Measurements from ENCODE around the gene PEAK3.
"Not testable (repeated sequence)": the region's sequence is repeated elsewhere in the genome, so short reads cannot be mapped to it uniquely, and the experiment has no call there.

Gene PEAK3

DNA sequence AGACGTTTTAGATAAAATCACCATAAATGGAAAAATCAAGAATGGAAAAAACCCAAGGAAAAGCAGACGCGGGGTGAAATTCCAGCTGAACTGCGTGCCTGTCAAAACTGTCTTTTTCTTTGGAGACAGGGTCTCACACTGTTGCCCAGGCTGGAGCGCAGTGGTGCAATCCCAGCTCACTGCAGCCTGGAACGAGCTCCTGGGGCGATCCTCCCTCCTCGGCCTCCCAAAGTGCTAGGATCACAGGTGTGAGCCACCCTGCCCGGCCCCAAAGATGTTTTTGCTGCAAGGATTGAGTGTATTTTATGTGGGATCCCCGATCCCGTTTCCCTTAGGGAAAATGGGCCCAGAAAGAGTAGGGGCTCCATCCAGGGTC, 875 bp upstream of the PEAK3 start:
- Histone ChIP-seq H3K4me3 (replicated peaks; ENCODE audit: low read depth, low read length) (no peak overlapping the region), H3K27me3 (replicated peaks; ENCODE audit: control insufficient read depth, insufficient read depth, low read length) (no peaks in the 10 kb centered on the region), H3K36me3 (ENCODE audit: control insufficient read depth, insufficient read depth, low read length) (no peaks in the 10 kb centered on the region)
- TF ChIP-seq, protein P1, sequence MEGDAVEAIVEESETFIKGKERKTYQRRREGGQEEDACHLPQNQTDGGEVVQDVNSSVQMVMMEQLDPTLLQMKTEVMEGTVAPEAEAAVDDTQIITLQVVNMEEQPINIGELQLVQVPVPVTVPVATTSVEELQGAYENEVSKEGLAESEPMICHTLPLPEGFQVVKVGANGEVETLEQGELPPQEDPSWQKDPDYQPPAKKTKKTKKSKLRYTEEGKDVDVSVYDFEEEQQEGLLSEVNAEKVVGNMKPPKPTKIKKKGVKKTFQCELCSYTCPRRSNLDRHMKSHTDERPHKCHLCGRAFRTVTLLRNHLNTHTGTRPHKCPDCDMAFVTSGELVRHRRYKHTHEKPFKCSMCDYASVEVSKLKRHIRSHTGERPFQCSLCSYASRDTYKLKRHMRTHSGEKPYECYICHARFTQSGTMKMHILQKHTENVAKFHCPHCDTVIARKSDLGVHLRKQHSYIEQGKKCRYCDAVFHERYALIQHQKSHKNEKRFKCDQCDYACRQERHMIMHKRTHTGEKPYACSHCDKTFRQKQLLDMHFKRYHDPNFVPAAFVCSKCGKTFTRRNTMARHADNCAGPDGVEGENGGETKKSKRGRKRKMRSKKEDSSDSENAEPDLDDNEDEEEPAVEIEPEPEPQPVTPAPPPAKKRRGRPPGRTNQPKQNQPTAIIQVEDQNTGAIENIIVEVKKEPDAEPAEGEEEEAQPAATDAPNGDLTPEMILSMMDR (IDR thresholded peaks at IDR 0.05; ENCODE audit: insufficient read depth, low read length, poor library complexity, severe bottlenecking), result no peak
- DNase-seq (ENCODE audit: extremely low read depth, insufficient read length), result no peak

DNA sequence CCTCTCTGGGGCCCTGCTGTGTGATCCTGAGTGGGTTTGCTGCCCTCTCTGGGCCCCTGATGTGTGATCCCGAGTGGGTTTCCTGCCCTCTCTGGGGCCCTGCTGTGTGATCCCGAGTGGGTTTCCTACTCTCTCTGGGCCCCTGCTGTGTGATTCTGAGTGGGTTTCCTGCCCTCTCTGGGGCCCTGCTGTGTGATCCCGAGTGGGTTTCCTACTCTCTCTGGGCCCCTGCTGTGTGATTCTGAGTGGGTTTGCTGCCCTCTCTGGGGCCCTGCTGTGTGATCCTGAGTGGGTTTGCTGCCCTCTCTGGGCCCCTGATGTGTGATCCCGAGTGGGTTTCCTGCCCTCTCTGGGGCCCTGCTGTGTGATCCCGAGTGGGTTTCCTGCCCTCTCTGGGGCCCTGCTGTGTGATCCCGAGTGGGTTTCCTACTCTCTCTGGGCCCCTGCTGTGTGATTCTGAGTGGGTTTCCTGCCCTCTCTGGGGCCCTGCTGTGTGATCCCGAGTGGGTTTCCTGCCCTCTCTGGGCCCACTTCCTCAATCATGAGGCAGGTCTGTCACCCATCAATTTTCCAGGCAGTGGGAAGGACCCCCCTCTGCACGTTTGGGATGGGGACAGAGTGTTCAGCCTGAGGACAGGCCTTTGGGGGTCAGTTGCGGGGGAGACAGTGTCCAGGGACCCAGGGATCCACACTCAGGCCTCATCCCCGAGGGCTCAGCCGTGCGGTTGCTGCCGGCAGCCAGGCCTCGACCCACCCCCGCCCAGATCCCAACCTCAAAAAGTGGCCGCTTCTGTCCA, 512 bp downstream of the PEAK3 start:
- H3K4me3 ChIP-seq (replicated peaks; ENCODE audit: low read depth, low read length), result peak overlapping the region; percentile 19; the same call in 1 of the 2 replicates

DNA sequence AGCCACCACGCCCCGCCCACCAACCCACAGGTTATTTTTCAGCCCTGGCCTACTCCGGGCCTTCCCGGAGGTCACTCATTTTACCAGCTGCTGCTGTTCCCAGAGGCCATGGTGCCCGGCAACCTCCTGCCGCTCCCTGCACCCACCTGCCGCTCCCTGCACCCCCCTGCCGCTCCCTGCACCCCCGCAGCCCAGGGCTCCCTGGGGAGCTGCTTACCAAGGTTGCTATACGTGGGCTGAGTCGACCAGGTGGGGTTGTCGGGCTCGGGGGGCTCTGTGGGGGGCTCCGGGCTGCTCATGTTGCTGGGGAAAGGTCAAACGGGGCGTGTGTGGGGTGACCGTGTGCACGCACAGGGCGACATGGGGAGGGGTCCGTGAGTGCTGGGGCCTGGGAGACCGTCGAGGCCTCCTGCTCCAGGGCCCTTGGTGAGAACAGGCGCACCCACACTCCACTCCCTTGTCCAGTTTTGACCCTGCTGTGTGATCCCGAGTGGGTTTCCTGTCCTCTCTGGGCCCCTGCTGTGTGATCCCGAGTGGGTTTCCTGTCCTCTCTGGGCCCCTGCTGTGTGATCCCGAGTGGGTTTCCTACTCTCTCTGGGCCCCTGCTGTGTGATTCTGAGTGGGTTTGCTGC, 1.2 kb downstream of the PEAK3 start:
- peaks cover 4% of the 10 kb centered on the region for H3K36me3 ChIP-seq (ENCODE audit: control insufficient read depth, insufficient read depth, low read length)
- no peak overlapping the region for H3K4me3 ChIP-seq (replicated peaks; ENCODE audit: low read depth, low read length)
- H3K27me3 ChIP-seq (replicated peaks; ENCODE audit: control insufficient read depth, insufficient read depth, low read length), result no peaks in the 10 kb centered on the region
- TF ChIP-seq, protein P1 (IDR thresholded peaks at IDR 0.05; ENCODE audit: insufficient read depth, low read length, poor library complexity, severe bottlenecking), result no peak
- DNase-seq (ENCODE audit: extremely low read depth, insufficient read length), result no peak

More for the DNA sequence above, 512 bp downstream of the PEAK3 start:
- DNase-seq (ENCODE audit: extremely low read depth, insufficient read length); H3K36me3 ChIP-seq (ENCODE audit: control insufficient read depth, insufficient read depth, low read length); H3K27me3 ChIP-seq (replicated peaks; ENCODE audit: control insufficient read depth, insufficient read depth, low read length): not testable (repeated sequence)

DNA sequence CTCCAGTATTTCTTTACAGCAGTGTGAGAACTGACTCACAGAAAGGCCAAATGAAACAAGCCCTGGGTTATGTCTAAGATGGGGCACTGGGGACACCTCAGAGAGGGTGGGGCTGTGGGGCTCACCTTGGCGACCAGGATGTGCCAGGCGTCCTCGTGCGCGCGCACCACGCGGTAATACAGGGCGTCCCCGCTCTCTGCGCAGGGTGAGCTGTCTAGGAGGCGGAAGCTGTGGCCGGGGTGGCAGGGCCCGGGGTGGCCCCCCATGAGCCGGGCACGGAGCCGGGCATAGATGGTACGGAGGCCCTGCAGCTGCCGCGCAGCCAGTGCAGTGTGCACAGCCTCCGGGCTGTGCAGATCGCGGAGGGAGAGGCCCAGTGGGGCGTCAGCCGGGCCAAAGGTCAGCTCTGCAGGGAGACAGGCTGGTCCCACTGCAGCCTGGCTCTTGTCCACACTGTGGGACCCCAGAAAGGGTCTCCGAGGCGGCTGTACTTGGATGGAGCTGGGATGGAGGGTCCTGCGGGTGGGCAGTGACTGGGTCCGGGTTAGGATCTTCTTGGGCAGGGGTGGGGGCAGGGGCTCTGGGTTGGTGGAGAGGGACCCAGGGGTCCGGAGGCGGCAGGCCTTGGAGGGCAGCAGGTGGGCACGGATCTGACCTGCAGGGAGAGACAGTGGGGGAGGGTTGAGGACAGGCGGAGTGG, 3.4 kb downstream of the PEAK3 start:
- DNase-seq (ENCODE audit: extremely low read depth, insufficient read length), result no peak

DNA sequence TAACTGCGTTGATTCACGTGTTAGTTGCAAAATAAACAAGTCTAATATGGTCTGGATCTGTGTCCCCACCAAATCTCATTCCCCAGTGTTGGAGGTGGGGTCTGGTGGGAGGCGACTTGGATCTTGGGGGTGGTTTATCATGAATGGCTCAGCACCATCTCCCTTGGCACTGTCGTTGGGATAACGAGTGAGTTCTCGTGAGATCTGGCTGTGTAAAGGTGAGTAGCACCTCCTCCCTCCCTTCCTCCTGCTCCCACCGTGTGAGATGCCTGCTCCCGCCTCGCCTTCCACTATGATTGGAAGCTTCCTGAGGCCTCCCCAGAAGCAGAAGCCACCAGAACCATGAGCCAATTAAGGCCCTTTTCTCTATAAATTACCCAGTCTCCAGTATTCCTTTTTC, 4.8 kb downstream of the PEAK3 start:
- no peak overlapping the region for H3K4me3 ChIP-seq (replicated peaks; ENCODE audit: low read depth, low read length)
- DNase-seq (ENCODE audit: extremely low read depth, insufficient read length), result no peak
- H3K36me3 ChIP-seq (ENCODE audit: control insufficient read depth, insufficient read depth, low read length), result peaks cover 10% of the 10 kb centered on the region
- no peaks in the 10 kb centered on the region for H3K27me3 ChIP-seq (replicated peaks; ENCODE audit: control insufficient read depth, insufficient read depth, low read length)
- TF ChIP-seq, protein P1 (IDR thresholded peaks at IDR 0.05; ENCODE audit: insufficient read depth, low read length, poor library complexity, severe bottlenecking), result no peak

More for the DNA sequence above, 3.4 kb downstream of the PEAK3 start:
- Histone ChIP-seq H3K36me3 (ENCODE audit: control insufficient read depth, insufficient read depth, low read length) (peaks cover 9% of the 10 kb centered on the region), H3K4me3 (replicated peaks; ENCODE audit: low read depth, low read length) (no peak overlapping the region), H3K27me3 (replicated peaks; ENCODE audit: control insufficient read depth, insufficient read depth, low read length) (no peaks in the 10 kb centered on the region)
- TF ChIP-seq, protein P1 (IDR thresholded peaks at IDR 0.05; ENCODE audit: insufficient read depth, low read length, poor library complexity, severe bottlenecking), result no peak

DNA sequence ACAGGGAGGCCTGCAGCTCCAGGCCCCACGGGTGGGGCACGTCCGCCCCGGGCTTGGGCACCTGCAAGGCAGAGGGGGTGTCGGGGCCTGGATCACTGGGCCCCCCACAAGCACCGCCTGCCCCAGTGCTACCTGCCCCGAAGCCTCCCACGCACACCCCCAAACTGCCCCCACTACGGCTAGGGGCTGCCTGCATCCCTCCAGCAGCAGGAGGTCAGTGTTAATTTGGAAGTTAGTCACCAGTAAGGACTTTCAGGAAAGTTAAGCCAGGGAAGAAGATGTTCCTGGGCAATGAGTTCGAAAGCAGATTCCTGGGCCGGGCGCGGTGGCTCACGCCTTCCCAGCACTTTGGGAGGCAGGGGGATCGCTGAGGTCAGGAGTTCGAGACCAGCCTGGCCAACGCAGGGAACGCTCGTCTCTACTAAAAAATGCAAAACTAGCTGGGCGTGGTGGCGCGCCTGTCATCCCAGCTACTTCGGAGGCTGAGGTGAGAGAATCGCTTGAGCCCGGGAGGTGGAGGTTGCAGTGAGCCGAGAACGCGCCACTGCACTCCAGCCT, 5.5 kb downstream of the PEAK3 start:
- Histone ChIP-seq H3K4me3 (replicated peaks; ENCODE audit: low read depth, low read length) (no peak overlapping the region), H3K36me3 (ENCODE audit: control insufficient read depth, insufficient read depth, low read length) (peaks cover 11% of the 10 kb centered on the region), H3K27me3 (replicated peaks; ENCODE audit: control insufficient read depth, insufficient read depth, low read length) (no peaks in the 10 kb centered on the region)
- no peak for DNase-seq (ENCODE audit: extremely low read depth, insufficient read length)
- TF ChIP-seq, protein P1 (IDR thresholded peaks at IDR 0.05; ENCODE audit: insufficient read depth, low read length, poor library complexity, severe bottlenecking), result no peak

Measured in GM06990 (cell line).